HG03342 (cell line): ENCODE data around the gene PLB1.

ENCODE experiments used
- ATAC-seq: cut with Tn5 transposase; IDR thresholded peaks from one replicate; pipeline ENCODE4 v1.9.1; 2021; ENCODE audit warnings: mild to moderate bottlenecking, moderate library complexity; ENCODE audit not compliant: unreplicated experiment

PLB1 gene, protein sequence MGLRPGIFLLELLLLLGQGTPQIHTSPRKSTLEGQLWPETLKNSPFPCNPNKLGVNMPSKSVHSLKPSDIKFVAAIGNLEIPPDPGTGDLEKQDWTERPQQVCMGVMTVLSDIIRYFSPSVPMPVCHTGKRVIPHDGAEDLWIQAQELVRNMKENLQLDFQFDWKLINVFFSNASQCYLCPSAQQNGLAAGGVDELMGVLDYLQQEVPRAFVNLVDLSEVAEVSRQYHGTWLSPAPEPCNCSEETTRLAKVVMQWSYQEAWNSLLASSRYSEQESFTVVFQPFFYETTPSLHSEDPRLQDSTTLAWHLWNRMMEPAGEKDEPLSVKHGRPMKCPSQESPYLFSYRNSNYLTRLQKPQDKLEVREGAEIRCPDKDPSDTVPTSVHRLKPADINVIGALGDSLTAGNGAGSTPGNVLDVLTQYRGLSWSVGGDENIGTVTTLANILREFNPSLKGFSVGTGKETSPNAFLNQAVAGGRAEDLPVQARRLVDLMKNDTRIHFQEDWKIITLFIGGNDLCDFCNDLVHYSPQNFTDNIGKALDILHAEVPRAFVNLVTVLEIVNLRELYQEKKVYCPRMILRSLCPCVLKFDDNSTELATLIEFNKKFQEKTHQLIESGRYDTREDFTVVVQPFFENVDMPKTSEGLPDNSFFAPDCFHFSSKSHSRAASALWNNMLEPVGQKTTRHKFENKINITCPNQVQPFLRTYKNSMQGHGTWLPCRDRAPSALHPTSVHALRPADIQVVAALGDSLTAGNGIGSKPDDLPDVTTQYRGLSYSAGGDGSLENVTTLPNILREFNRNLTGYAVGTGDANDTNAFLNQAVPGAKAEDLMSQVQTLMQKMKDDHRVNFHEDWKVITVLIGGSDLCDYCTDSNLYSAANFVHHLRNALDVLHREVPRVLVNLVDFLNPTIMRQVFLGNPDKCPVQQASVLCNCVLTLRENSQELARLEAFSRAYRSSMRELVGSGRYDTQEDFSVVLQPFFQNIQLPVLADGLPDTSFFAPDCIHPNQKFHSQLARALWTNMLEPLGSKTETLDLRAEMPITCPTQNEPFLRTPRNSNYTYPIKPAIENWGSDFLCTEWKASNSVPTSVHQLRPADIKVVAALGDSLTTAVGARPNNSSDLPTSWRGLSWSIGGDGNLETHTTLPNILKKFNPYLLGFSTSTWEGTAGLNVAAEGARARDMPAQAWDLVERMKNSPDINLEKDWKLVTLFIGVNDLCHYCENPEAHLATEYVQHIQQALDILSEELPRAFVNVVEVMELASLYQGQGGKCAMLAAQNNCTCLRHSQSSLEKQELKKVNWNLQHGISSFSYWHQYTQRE (N-terminal part only)

GRCh38 chr2:28495551-28496250 is at the start of gene PLB1:
Gene PLB1 (plus strand): TSS chr2:28496060. CDS start chr2:28496115, 55 bp downstream.
- ATAC-seq: no peak

GRCh38 chr2:28446531-28446930 is 49.3 kb upstream of the PLB1 start:
- ATAC-seq: no peak

- no peak for ATAC-seq
These were observed 48.8 kb upstream of the PLB1 start for GRCh38 chr2:28447086-28447485.

GRCh38 chr2:28447943-28448792 is 47.7 kb upstream of the PLB1 start:
- ATAC-seq: no peak

- no peak for ATAC-seq
These were observed 47.1 kb upstream of the PLB1 start for GRCh38 chr2:28448793-28449100.

GRCh38 chr2:28449126-28449487 is 46.8 kb upstream of the PLB1 start:
- no peak for ATAC-seq

DNA sequence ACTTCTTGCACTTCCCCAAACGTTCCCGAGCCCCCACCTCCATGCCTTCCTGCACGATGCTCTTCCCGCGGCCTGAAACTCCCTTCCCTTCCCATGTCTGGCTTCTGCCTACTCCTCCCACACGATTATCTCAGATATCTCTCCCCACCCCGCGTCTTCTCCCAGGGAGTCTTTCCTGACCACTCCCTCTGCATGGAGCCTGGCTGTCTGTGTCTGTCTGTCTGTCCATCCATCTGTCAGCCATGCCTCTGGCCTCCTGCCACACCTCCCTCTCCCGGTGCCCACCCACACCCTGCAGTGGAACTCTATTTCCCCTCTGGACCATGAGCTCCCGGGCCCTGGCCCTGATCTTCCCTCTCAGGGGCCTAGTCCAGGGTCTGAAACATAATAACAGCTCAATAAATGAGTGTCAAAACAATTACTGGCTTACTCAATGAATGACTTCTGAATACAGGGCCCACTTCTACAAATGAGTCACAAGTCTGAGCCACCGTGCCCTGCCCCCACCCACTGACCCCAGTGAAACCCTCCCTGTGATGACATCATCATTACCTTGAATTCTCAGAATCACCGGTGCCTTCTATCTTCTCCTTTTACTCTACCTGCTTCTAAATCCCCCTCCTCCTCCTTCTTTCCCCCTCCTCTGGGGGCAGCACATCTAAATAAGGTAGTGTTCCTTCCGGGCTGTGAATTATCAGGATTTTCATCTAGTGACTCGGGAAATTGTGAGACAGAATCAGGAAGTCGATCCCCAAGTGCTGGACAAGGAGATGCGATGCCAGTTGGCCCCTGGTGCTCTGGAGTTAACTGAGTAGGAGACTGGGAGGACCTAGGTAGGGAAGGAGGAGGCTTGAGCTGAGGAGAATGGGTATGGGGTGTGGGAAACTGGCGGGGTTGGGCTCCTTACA is 46.1 kb upstream of the PLB1 start:
- no peak for ATAC-seq

DNA sequence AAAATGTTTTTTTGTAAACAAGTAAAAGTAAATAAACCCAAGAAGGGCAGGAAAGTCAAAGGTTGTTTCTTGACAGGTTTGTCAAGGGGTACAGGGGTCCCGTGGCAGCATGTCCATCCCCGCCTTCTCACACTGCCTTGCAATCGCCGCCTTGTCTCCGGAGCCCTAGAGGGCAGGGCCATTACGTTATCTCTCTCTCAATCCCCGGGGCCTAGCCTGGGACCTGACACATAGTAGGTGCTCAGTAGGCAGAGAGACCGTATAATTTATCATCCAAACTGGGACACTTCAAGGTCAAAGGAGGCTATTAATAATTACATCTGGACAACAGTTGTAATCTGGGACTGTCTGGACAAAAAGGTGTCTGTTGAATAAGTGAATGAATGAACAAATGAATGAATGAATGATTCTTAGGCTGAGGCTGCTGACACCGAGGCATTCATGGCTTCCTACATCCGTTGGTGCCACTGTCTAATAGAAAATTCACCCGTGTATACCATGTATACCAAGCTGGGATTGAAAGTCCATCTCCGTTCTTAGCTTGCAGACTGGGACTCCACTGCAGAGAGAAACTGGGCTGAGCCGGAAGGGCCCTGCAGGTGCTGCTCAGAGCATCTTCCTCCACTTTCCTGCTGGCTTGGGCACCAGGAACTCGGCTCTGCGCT is 44.8 kb upstream of the PLB1 start:
- no peak for ATAC-seq

DNA sequence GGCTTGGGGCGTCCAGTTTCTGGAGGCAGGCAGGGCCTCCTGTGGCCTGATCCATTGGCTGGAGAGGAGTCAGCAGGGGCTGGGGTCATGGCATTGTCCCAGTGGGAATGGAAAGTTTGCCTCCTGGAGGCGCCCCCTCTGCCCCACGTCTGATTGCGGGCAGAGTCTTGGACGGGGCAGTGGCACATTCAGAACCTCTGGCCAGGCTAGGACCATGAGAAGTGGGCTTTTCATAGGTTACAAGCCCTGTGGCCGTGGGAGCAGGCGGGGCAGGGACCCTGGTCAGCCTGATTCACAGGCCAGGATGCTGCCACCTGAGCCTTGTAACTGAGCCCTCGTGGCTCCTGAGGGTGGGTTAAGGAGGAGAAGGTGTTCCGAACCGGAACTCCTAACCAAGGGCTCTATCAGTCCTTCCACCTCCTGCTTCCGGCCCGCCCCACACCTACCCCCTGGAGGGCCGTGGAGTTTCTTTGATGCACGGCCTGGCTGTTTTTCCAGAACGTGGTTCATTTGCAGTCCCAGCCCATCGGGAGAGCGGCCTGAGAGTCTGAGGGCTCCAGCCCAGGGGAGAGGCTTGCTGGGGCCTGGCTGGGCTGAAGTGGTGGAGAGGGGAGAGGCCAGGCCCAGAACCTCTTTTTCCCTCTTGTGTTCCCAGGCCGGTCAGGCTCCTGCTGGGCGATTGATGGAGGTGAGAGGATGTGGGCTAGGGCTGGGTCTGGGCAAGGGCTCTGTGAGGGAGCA is 43.9 kb upstream of the PLB1 start:
- no peak for ATAC-seq

- no peak for ATAC-seq
These were observed 43.3 kb upstream of the PLB1 start for GRCh38 chr2:28452534-28453081.

DNA sequence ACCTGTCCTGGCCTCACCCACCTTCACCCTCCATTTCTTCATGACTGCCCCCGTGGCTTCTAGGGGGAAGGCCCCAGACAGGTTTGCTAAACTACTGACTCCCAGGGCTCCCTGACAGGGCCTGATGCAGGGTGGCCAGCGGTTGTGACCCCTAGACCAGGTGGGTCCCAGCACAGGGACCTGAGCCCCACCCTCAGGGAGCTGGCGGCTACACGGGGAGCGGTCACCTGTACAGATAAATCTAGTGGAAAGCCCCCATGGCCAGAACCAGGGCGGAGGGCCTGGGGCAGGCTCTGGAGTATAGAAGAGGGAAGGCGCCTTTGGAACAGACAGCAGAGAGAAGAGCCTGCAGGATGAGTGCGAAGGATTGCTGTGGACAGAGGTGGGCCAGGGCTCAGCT is 42.5 kb upstream of the PLB1 start:
- ATAC-seq: no peak

GRCh38 chr2:28454016-28454930 is 41.6 kb upstream of the PLB1 start:
- ATAC-seq: no peak

GRCh38 chr2:28457237-28457636 is 38.6 kb upstream of the PLB1 start:
- no peak for ATAC-seq

DNA sequence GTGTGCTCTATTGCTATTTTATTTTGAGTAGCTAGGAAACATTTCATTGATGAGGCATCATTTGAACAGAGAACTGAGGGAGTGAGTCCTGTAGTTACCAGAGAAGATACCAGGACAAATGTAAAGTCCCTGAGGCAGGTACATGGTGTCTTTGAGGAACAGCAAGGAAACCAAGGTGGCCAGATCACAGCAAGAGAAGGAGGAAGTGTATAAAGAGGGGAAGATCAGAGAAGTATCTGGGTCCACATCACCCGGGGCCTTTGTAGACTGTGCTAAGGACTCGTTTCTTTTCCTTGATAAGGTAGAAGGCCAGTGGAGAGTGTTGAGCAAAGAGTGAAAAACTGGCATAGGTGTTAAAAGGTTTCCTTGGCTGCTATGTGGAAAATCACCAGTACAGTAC is 34.8 kb upstream of the PLB1 start:
- ATAC-seq: no peak

DNA sequence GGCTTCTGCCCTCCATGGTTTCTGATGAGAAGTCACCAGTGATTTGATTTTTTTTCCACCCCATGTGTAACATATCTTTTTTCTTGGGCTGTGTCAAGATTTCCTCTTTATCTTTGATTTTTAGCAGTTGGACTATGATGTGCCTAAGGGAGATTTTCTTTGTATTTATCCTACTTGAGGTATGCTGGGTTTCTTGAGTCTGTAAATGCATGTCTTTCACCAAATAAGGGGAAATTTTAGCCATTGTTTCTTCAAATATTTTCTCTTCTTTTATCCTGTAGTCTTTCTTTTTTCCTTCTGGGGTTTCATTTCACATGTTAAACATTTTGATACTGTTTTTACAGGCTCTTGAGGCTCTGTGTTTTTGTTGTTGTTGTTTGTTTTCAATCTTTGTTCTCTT is 33.7 kb upstream of the PLB1 start:
- ATAC-seq: no peak

- no peak for ATAC-seq
These were observed 32.5 kb upstream of the PLB1 start for GRCh38 chr2:28463211-28463816.
